Osteoblast (primary cell): ENCODE data around the gene FRMD8. TPM values are rescaled to one million over a fixed set of nuclear protein-coding genes. Genes with fewer than 3 reads are reported as not detected.

Experiments used
- DNase-seq: peaks from one replicate; pipeline ENCODE4 v3.0.0; 2011; ENCODE audit warnings: low spot score, mixed read lengths; ENCODE audit not compliant: insufficient read length; ENCODE audit errors: missing footprints
- H2AFZ ChIP-seq: 2 replicates; pipeline ENCODE4 v1.6.0; 2011; ENCODE audit warnings: mild to moderate bottlenecking, low read length
- H3K27ac ChIP-seq: 2 replicates; pipeline ENCODE4 v1.5.1; 2011; ENCODE audit warnings: mild to moderate bottlenecking, low read depth, low read length, moderate library complexity
- H3K27me3 ChIP-seq: 2 replicates; pipeline ENCODE4 v1.6.0; 2012; ENCODE audit warnings: mild to moderate bottlenecking, control low read depth, inconsistent platforms, low read length, moderate library complexity; ENCODE audit not compliant: insufficient read depth
- H3K36me3 ChIP-seq: 2 replicates; pipeline ENCODE4 v1.5.1; 2011; ENCODE audit warnings: mild to moderate bottlenecking, low read length, control low read depth, moderate library complexity; ENCODE audit not compliant: insufficient read depth
- H3K4me1 ChIP-seq: 2 replicates; pipeline ENCODE4 v1.5.1; 2011; ENCODE audit warnings: mild to moderate bottlenecking, low read length, control low read depth, moderate library complexity; ENCODE audit not compliant: insufficient read depth
- H3K4me2 ChIP-seq: 2 replicates; pipeline ENCODE4 v1.6.0; 2011; ENCODE audit warnings: mild to moderate bottlenecking, low read length; ENCODE audit not compliant: insufficient read depth
- H3K4me3 ChIP-seq: fragments of 200-600 bp; sonication (generic); 3 replicates; pipeline ENCODE4 v1.5.1; 2012; ENCODE audit warnings: mild to moderate bottlenecking, low read length, inconsistent platforms; ENCODE audit not compliant: insufficient read depth
- H3K79me2 ChIP-seq: 2 replicates; pipeline ENCODE4 v1.6.0; 2012; ENCODE audit warnings: mild to moderate bottlenecking, low read length, control low read depth, inconsistent platforms; ENCODE audit not compliant: insufficient read depth
- H3K9me3 ChIP-seq: 2 replicates; pipeline ENCODE4 v1.5.1; 2011; ENCODE audit warnings: low read depth, low read length, control low read depth
- H4K20me1 ChIP-seq: 2 replicates; pipeline ENCODE4 v1.6.0; 2012; ENCODE audit warnings: mild to moderate bottlenecking, low read length, control low read depth; ENCODE audit not compliant: insufficient read depth
- total RNA-seq: library from RNA; depleted of rRNA; stranded (reverse); fragments of >200 nt; gene quantifications from 2 replicates; pipeline ENCODE4 v1.2.3, GENCODE V29; 2012
- TF ChIP-seq, protein P1 (sequence below): IDR thresholded peaks from 2 replicates; pipeline ENCODE4 v1.5.1; 2011; ENCODE audit warnings: mild to moderate bottlenecking, low read depth, low read length, moderate library complexity; ENCODE audit errors: extremely low read depth

Gene FRMD8
- total RNA-seq, 1 donor, result 78.2 TPM

DNA sequence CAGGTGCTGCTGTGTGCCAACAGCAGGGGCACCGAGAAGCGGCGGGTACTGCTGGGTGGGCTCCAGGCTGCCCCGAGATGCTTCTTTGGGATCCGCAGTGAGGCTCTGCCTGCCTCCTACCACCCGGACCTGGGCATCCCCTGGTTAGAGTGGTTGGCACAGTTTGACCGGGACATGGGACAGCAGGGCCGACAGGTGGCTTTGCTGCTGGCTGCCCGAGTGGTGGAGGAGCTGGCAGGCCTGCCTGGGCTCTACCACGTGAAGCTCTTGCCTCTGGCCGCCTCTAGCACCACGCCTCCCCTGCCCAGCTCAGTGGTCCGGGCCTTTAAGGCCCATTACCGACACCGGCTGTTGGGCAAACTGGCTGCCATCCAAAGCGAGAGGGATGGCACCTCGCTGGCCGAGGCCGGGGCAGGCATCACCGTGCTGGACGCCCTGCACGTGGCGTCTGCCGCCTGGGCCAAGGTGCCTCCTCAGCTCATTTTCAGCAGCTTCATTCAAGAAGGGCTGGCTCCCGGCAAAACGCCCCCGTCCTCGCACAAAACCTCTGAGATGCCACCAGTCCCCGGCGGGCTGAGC, 30.0 kb upstream of the FRMD8 start:
- Histone ChIP-seq H3K4me3 (no peak overlapping the region), H3K4me1 (peaks cover 17% of the 10 kb centered on the region), H3K36me3 (peaks cover 18% of the 10 kb centered on the region), H3K27ac (no peak overlapping the region), H3K27me3 (peaks cover 30% of the 10 kb centered on the region), H3K9me3 (no peaks in the 10 kb centered on the region), H3K79me2 (no peaks in the 10 kb centered on the region), H3K4me2 (no peak overlapping the region), H4K20me1 (peaks cover 20% of the 10 kb centered on the region), H2AFZ (peak overlapping the region; percentile 82)
- peak; percentile 51 for DNase-seq
- TF ChIP-seq, protein P1, sequence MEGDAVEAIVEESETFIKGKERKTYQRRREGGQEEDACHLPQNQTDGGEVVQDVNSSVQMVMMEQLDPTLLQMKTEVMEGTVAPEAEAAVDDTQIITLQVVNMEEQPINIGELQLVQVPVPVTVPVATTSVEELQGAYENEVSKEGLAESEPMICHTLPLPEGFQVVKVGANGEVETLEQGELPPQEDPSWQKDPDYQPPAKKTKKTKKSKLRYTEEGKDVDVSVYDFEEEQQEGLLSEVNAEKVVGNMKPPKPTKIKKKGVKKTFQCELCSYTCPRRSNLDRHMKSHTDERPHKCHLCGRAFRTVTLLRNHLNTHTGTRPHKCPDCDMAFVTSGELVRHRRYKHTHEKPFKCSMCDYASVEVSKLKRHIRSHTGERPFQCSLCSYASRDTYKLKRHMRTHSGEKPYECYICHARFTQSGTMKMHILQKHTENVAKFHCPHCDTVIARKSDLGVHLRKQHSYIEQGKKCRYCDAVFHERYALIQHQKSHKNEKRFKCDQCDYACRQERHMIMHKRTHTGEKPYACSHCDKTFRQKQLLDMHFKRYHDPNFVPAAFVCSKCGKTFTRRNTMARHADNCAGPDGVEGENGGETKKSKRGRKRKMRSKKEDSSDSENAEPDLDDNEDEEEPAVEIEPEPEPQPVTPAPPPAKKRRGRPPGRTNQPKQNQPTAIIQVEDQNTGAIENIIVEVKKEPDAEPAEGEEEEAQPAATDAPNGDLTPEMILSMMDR, result no peak

DNA sequence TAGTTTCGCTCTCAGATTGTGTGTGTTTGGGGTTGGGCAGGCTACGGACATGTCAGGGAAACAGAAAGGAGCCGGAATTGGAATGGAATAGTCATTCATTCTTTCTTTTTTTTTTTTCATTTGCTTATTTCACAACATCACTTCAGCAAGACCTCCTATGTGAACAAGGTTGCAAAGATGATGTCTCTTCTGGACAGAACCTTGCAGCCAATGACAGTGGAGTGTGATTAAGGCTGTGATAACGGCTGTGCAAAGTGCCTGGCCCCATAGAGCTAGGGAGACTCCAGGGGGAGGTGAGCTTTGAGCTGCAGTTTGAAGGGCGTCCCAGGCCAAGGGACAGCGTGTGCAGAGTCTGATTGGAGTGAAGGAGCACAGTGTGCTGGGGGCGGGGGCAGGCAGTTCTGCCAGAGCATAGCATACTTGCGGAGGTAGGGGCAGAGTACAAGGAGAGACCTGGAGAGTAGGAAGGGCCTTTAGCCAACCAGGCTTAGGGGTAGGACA, 28.5 kb upstream of the FRMD8 start:
- H4K20me1 ChIP-seq, result peaks cover 12% of the 10 kb centered on the region
- peaks cover 6% of the 10 kb centered on the region for H3K36me3 ChIP-seq
- no peak for DNase-seq
- H2AFZ ChIP-seq, result no peak overlapping the region
- H3K27ac ChIP-seq, result no peak overlapping the region
- no peaks in the 10 kb centered on the region for H3K79me2 ChIP-seq
- no peak overlapping the region for H3K4me3 ChIP-seq
- H3K4me2 ChIP-seq, result no peak overlapping the region
- no peaks in the 10 kb centered on the region for H3K9me3 ChIP-seq
- TF ChIP-seq, protein P1, result no peak
- peaks cover 17% of the 10 kb centered on the region for H3K4me1 ChIP-seq
- H3K27me3 ChIP-seq, result peaks cover 30% of the 10 kb centered on the region

DNA sequence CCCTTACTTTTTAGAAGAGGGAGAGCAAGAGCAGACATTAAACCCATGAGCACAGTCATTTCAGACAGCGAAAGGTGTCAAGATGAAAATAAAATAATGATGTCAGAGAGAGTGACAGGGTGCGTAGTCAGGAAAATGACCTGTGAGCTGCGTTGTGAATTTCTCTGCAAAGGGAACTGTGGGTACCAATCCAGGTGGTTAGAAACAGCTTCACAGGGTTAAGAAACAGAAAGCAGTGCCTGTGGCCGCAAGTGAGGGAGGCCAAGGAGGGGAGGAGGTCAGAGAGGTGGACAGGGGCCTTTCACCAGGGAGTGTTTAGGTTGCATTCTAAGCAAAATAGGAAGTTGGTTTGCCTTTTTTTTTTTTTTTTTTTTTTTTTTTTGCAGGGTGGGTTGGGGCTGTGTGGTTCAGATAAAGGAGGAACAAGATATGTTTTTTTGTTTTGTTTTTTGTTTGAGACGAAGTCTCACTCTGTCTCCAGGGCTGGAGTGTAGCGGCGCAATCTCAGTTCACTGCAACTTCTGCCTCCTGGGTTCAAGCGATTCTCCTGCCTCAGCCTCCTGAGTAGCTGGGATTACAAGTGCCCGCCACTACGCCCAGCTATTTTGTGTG, 24.0 kb upstream of the FRMD8 start:
- TF ChIP-seq, protein P1, result no peak
- H3K36me3 ChIP-seq, result no peaks in the 10 kb centered on the region
- no peaks in the 10 kb centered on the region for H4K20me1 ChIP-seq
- H3K27me3 ChIP-seq, result peaks cover 9% of the 10 kb centered on the region
- no peak overlapping the region for H3K4me3 ChIP-seq
- H2AFZ ChIP-seq, result no peak overlapping the region
- no peak overlapping the region for H3K4me2 ChIP-seq
- no peak overlapping the region for H3K27ac ChIP-seq
- no peak for DNase-seq
- no peaks in the 10 kb centered on the region for H3K9me3 ChIP-seq
- H3K79me2 ChIP-seq, result peaks cover 5% of the 10 kb centered on the region
- H3K4me1 ChIP-seq, result no peaks in the 10 kb centered on the region

DNA sequence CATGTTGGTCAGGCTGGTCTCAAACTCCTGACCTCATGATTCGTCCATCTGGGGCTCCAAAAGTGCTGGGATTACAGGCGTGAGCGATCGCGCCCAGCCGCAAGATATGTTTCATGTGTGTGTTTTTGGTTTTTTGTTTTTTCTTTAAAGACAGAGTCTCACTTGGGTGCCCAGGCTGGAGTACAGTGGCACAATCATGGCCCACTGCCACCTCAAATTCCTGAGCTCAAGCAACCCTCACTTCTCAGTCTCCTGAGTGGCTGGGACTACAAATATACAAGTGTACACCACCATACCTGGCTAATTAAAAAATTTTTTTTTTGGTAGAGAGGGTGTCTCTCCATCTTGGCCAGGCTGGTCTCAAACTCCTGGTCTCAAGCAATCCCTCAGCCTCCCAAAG, 23.5 kb upstream of the FRMD8 start:
- Histone ChIP-seq H3K79me2 (peaks cover 5% of the 10 kb centered on the region), H3K4me1 (no peaks in the 10 kb centered on the region), H3K4me2 (no peak overlapping the region), H4K20me1 (no peaks in the 10 kb centered on the region), H3K27ac (no peak overlapping the region), H3K36me3 (no peaks in the 10 kb centered on the region), H3K4me3 (no peak overlapping the region), H3K27me3 (peaks cover 3% of the 10 kb centered on the region), H3K9me3 (no peaks in the 10 kb centered on the region), H2AFZ (no peak overlapping the region)
- TF ChIP-seq, protein P1, result no peak
- no peak for DNase-seq
